Testis (tissue), 2 donors: ENCODE data around the gene GATAD2B.

Source experiments
- CTCF ChIP-seq, 3 experiments: fragments of 450-650 bp in 2 of 3; fragments of 200-600 bp in 1 of 3; sonication (generic) in 1 of 3; IDR thresholded peaks; one replicate each; pipeline ENCODE4 v1.5.1; 2016 to 2019; ENCODE audit warnings: antibody characterized with exemption in 3 of 3, mild to moderate bottlenecking in 2 of 3, moderate library complexity in 1 of 3
- POLR2A ChIP-seq: fragments of 450-650 bp; IDR thresholded peaks from one replicate; pipeline ENCODE4 v1.6.1; 2017; ENCODE audit warnings: antibody characterized with exemption, mild to moderate bottlenecking, moderate library complexity

- peak; percentile 89 for TF ChIP-seq POLR2A
- peak in 2 of 3 experiments; percentile 10 to 19 for TF ChIP-seq CTCF (IDR thresholded peaks at IDR 0.05)
Measured at GRCh38 chr1:153783233-153784190, 139.3 kb downstream of the GATAD2B start.
